Stimulated activated CD4-positive, alpha-beta T cell treated with anti-CD3 and anti-CD28 coated beads, TNF-alpha, amount 100 ng/mL, for 48 hours (primary cell): ENCODE measurements around the gene NOG.

Experiments
- DNase-seq, 3 donors: peaks; one replicate each; pipeline ENCODE4 v3.0.0-alpha.2; 2020; ENCODE audit warnings: low read depth in 3 of 3

NOG gene

GRCh38 chr17:56596691-56597494, 3.4 kb downstream of the NOG start:
- no peak for DNase-seq

- no peak for DNase-seq
These were observed 4.0 kb downstream of the NOG start for GRCh38 chr17:56597495-56597990.

GRCh38 chr17:56598466-56598865, 5.0 kb downstream of the NOG start:
- no peak for DNase-seq

- no peak for DNase-seq
These were observed 5.6 kb downstream of the NOG start for GRCh38 chr17:56599088-56599487.

GRCh38 chr17:56599566-56599965, 6.1 kb downstream of the NOG start:
- no peak for DNase-seq

GRCh38 chr17:56600256-56600655, 6.8 kb downstream of the NOG start:
- DNase-seq, result no peak

GRCh38 chr17:56601591-56601990, 8.1 kb downstream of the NOG start:
- no peak for DNase-seq

- no peak for DNase-seq
These were observed 9.0 kb downstream of the NOG start for GRCh38 chr17:56602292-56603130.

- no peak for DNase-seq
These were observed 10.2 kb downstream of the NOG start for GRCh38 chr17:56603486-56604238.

- DNase-seq, result no peak
These were observed 11.3 kb downstream of the NOG start for GRCh38 chr17:56604691-56605290.

- DNase-seq, result no peak
These were observed 15.4 kb downstream of the NOG start for GRCh38 chr17:56608944-56609343.

- no peak for DNase-seq
These were observed 16.8 kb downstream of the NOG start for GRCh38 chr17:56610321-56610720.

- DNase-seq, result no peak
These were observed 19.6 kb downstream of the NOG start for GRCh38 chr17:56613131-56613530.

- DNase-seq, result no peak
These were observed 21.0 kb downstream of the NOG start for GRCh38 chr17:56614522-56614921.

GRCh38 chr17:56616239-56616638, 22.7 kb downstream of the NOG start:
- DNase-seq, result no peak

GRCh38 chr17:56623383-56623782, 29.9 kb downstream of the NOG start:
- no peak for DNase-seq

- DNase-seq, result no peak
These were observed 30.8 kb downstream of the NOG start for GRCh38 chr17:56624309-56624708.

- DNase-seq, result no peak
These were observed 31.4 kb downstream of the NOG start for GRCh38 chr17:56624912-56625311.

- DNase-seq, result no peak
These were observed 36.1 kb downstream of the NOG start for GRCh38 chr17:56629531-56630075.

- no peak for DNase-seq
These were observed 36.7 kb downstream of the NOG start for GRCh38 chr17:56630202-56630601.

GRCh38 chr17:56633681-56634080, 40.2 kb downstream of the NOG start:
- DNase-seq, result no peak
